Smooth muscle cell (in vitro differentiated cells): Measurements from ENCODE around the gene RBM33. TPM values are rescaled to one million over a fixed set of nuclear protein-coding genes. Genes with fewer than 3 reads are reported as not detected.

Experiments
- DNase-seq: peaks from one replicate; lab custom pipeline; 2025; ENCODE audit not compliant: unreplicated experiment; lab: John Stamatoyannopoulos, UW
- H2AFZ ChIP-seq: fragments of 200-600 bp; sonication (generic); 2 replicates; pipeline ENCODE4 v1.6.0; 2016; ENCODE audit warnings: antibody characterized with exemption, low read depth, mild to moderate bottlenecking
- H3F3A ChIP-seq: fragments of 200-600 bp; sonication (generic); 2 replicates; pipeline ENCODE4 v1.6.0; 2017; ENCODE audit warnings: antibody characterized with exemption, low read depth
- H3K27ac ChIP-seq: fragments of 200-600 bp; sonication (generic); 2 replicates; pipeline ENCODE4 v1.5.1; 2016; ENCODE audit warnings: low read depth, mild to moderate bottlenecking
- H3K27me3 ChIP-seq: fragments of 200-600 bp; sonication (generic); 2 replicates; pipeline ENCODE4 v1.6.1; 2016; ENCODE audit warnings: low read depth, mild to moderate bottlenecking
- H3K36me3 ChIP-seq: fragments of 200-600 bp; sonication (generic); 2 replicates; pipeline ENCODE4 v1.5.1; 2016; ENCODE audit warnings: low read depth
- H3K4me1 ChIP-seq: fragments of 200-600 bp; sonication (generic); 2 replicates; pipeline ENCODE4 v1.5.1; 2016; ENCODE audit warnings: low read depth
- H3K4me2 ChIP-seq: fragments of 200-600 bp; sonication (generic); 2 replicates; pipeline ENCODE4 v1.6.0; 2016; ENCODE audit warnings: mild to moderate bottlenecking
- H3K4me3 ChIP-seq: fragments of 200-600 bp; sonication (generic); 2 replicates; pipeline ENCODE4 v1.5.1; 2016; ENCODE audit warnings: mild to moderate bottlenecking
- H3K79me2 ChIP-seq: fragments of 200-600 bp; sonication (generic); 2 replicates; pipeline ENCODE4 v1.6.0; 2016; ENCODE audit warnings: low read depth, mild to moderate bottlenecking
- H3K9ac ChIP-seq: fragments of 200-600 bp; sonication (generic); 2 replicates; pipeline ENCODE4 v1.6.0; 2016; ENCODE audit warnings: low read depth
- H3K9me3 ChIP-seq: fragments of 200-600 bp; sonication (generic); replicated peaks from 2 replicates; pipeline ENCODE4 v1.5.1; 2016; ENCODE audit warnings: low read depth
- H4K20me1 ChIP-seq: fragments of 200-600 bp; sonication (generic); 2 replicates; pipeline ENCODE4 v1.6.0; 2016; ENCODE audit warnings: low read depth
- CTCF ChIP-seq: fragments of 200-600 bp; sonication (generic); IDR thresholded peaks from 2 replicates; pipeline ENCODE4 v1.5.1; 2017; ENCODE audit warnings: borderline replicate concordance, mild to moderate bottlenecking, antibody characterized with exemption; ENCODE audit not compliant: insufficient read depth, poor library complexity, severe bottlenecking
- WGBS: methylation state at CpG from one replicate; pipeline ENCODE4 v1.1.7; 2016; ENCODE audit warnings: low lambda C conversion rate; 5-methylcytosine and 5-hydroxymethylcytosine counted together
- polyA plus RNA-seq: library from polyadenylated mRNA; unstranded; fragments of >200 nt; fragmentation: Nextera tagmentation; extraction: Ambion mirVana; gene quantifications from 2 replicates; pipeline ENCODE4 v1.2.1, GENCODE V29; 2016
- total RNA-seq: library from RNA; depleted of rRNA; stranded (reverse); fragments of >200 nt; gene quantifications from 2 replicates; pipeline ENCODE4 v1.2.3, GENCODE V29; 2014

Gene RBM33
- total and polyA plus RNA-seq, 2 experiments from 2014 or later = 22.5 to 25.3 TPM

DNA sequence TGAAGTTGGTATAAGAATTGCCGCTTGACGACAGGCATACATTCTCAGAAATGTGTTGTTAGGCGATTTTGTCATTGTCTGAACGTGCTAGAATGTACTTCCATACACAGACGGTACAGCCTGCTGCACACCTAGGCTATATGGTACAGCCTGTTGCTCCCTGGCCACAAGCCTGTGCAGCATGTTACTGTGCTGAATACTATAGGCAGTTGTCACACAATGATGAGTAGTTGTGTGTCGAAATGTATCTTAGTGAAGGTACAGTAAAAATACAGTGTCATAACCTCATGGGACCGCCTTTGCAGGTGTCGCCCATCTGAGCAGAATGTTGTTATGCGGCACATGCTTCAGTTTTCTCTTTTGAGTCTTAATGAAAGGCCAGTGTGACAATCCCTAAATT is 101.3 kb downstream of the RBM33 start:
- H2AFZ ChIP-seq = no peak overlapping the region
- H3K27me3 ChIP-seq = no peaks in the 10 kb centered on the region
- no peak for TF ChIP-seq CTCF
- no peak overlapping the region for H3K27ac ChIP-seq
- H3K79me2 ChIP-seq = peaks cover 46% of the 10 kb centered on the region
- H3F3A ChIP-seq = no peaks in the 10 kb centered on the region
- no peak overlapping the region for H3K4me3 ChIP-seq
- H3K36me3 ChIP-seq = peaks cover 29% of the 10 kb centered on the region
- 98% methylated on average over 9 of the region's 9 CpGs for WGBS
- H3K4me2 ChIP-seq = no peak overlapping the region
- H3K9ac ChIP-seq = no peak overlapping the region
- peaks cover 7% of the 10 kb centered on the region for H3K4me1 ChIP-seq
- H3K9me3 ChIP-seq = no peaks in the 10 kb centered on the region
- no peak for DNase-seq
- H4K20me1 ChIP-seq = peaks cover 86% of the 10 kb centered on the region

- WGBS = 98% methylated on average over 2 of the region's 2 CpGs
- Histone ChIP-seq H4K20me1 (peaks cover 87% of the 10 kb centered on the region), H3K79me2 (peaks cover 50% of the 10 kb centered on the region)
Observed at GRCh38 chr7:155746188-155746587, 101.7 kb downstream of the RBM33 start.

DNA sequence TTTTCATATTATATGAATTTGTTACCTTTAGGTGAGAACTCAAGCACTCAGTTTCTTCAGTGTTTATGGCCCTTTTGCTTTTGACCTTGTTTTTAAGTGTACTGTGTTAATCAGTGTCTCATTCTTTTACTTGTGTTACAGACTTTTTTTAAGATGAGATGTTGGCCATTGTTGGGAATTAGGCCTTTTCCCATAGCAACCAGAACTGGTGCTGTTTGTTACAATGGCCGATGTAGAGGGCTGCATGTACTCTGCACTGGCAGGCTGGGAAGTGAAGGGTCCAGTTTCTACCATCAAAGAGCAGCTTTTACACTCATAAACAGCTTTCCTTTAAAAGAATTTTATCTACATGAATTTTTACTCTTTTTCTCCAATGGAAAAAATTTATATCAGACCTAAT is 102.7 kb downstream of the RBM33 start:
- Histone ChIP-seq H3F3A (no peaks in the 10 kb centered on the region), H3K4me3 (no peak overlapping the region), H3K4me2 (no peak overlapping the region), H3K27ac (no peak overlapping the region), H2AFZ (no peak overlapping the region), H3K4me1 (peaks cover 7% of the 10 kb centered on the region), H3K27me3 (no peaks in the 10 kb centered on the region), H3K36me3 (peaks cover 19% of the 10 kb centered on the region), H4K20me1 (peaks cover 93% of the 10 kb centered on the region), H3K9ac (no peak overlapping the region), H3K79me2 (peaks cover 59% of the 10 kb centered on the region), H3K9me3 (no peaks in the 10 kb centered on the region)
- 100% methylated on average over 1 of the region's 1 CpG for WGBS
- DNase-seq = no peak
- TF ChIP-seq CTCF = no peak

More at GRCh38 chr7:155746188-155746587, 101.7 kb downstream of the RBM33 start:
- H3K9ac ChIP-seq = no peak overlapping the region
- no peak overlapping the region for H3K4me3 ChIP-seq
- H3K27me3 ChIP-seq = no peaks in the 10 kb centered on the region
- no peaks in the 10 kb centered on the region for H3F3A ChIP-seq
- no peak for TF ChIP-seq CTCF
- peaks cover 24% of the 10 kb centered on the region for H3K36me3 ChIP-seq
- H3K9me3 ChIP-seq = no peaks in the 10 kb centered on the region
- peaks cover 7% of the 10 kb centered on the region for H3K4me1 ChIP-seq
- no peak for DNase-seq
- H3K4me2 ChIP-seq = no peak overlapping the region
- H2AFZ ChIP-seq = no peak overlapping the region
- no peak overlapping the region for H3K27ac ChIP-seq

DNA sequence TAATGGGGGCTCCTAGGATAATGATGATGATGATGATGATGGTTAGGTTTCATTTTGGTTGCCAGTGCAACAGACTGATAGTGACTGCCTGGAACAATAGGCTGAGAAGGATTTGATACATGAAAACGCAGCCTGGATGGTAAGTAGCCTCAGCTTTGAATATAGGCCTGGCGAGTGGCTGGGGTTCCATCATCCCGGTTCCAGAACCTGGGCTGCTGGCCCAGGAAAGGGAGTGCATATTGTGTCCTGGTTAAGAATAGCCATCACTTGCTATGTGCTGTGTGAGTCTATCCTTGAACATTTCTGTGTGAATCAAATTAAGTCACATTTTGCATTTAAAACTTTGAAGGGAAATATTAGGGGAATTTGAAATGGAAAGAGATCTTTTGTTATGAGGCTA is 105.1 kb downstream of the RBM33 start:
- Histone ChIP-seq H3K9ac (no peak overlapping the region), H3F3A (no peaks in the 10 kb centered on the region), H3K4me2 (no peak overlapping the region), H3K79me2 (peaks cover 72% of the 10 kb centered on the region), H3K4me1 (peaks cover 7% of the 10 kb centered on the region), H3K27me3 (no peaks in the 10 kb centered on the region), H3K27ac (no peak overlapping the region), H3K36me3 (peaks cover 10% of the 10 kb centered on the region), H4K20me1 (peaks cover 96% of the 10 kb centered on the region), H3K9me3 (no peaks in the 10 kb centered on the region), H2AFZ (no peak overlapping the region), H3K4me3 (no peak overlapping the region)
- DNase-seq = no peak
- WGBS = 100% methylated on average over 3 of the region's 3 CpGs
- TF ChIP-seq CTCF = no peak
